Endothelial cell (in vitro differentiated cells): ENCODE data around the gene SUSD6. TPM values are rescaled to one million over a fixed set of nuclear protein-coding genes. Genes with fewer than 3 reads are reported as not detected.

Experiments used
- DNase-seq: peaks from one replicate; pipeline ENCODE4 v3.0.0; 2021; ENCODE audit warnings: low spot score
- H3K27ac Mint-ChIP-seq: one replicate; pipeline ENCODE4 v1.8.0; 2021; ENCODE audit warnings: mixed read lengths, inconsistent platforms; ENCODE audit not compliant: unreplicated experiment
- H3K27me3 Mint-ChIP-seq: one replicate; pipeline ENCODE4 v1.8.0; 2021; ENCODE audit warnings: mild to moderate bottlenecking, moderate library complexity, mixed read lengths, inconsistent platforms; ENCODE audit not compliant: unreplicated experiment
- H3K36me3 Mint-ChIP-seq: one replicate; pipeline ENCODE4 v1.8.0; 2021; ENCODE audit warnings: mild to moderate bottlenecking, low read depth, mixed read lengths, inconsistent platforms; ENCODE audit not compliant: unreplicated experiment
- H3K4me1 Mint-ChIP-seq: one replicate; pipeline ENCODE4 v1.8.0; 2021; ENCODE audit warnings: mild to moderate bottlenecking, mixed read lengths, inconsistent platforms; ENCODE audit not compliant: unreplicated experiment
- H3K4me3 Mint-ChIP-seq: one replicate; pipeline ENCODE4 v1.8.0; 2021; ENCODE audit warnings: mild to moderate bottlenecking, mixed read lengths, inconsistent platforms; ENCODE audit not compliant: unreplicated experiment
- H3K9me3 Mint-ChIP-seq: one replicate; pipeline ENCODE4 v1.8.0; 2021; ENCODE audit warnings: mixed read lengths, inconsistent platforms; ENCODE audit not compliant: unreplicated experiment
- total RNA-seq: library from RNA; stranded (reverse); fragmentation: NEBNext Ultra II Directional; extraction: Animal tissue kit (Norgen Biotek cat#: 25700); gene quantifications from one replicate; pipeline ENCODE4 v1.2.1, GENCODE V29; 2021; ENCODE audit not compliant: unreplicated experiment
- TF ChIP-seq, protein P1 (sequence below): fragments of 200-600 bp; sonication (generic); IDR thresholded peaks from one replicate; pipeline ENCODE4 v1.5.0; 2021; ENCODE audit warnings: antibody characterized with exemption; ENCODE audit not compliant: unreplicated experiment

Gene SUSD6
- total RNA-seq, 1 donor from 2014 or later = 71.5 TPM

DNA sequence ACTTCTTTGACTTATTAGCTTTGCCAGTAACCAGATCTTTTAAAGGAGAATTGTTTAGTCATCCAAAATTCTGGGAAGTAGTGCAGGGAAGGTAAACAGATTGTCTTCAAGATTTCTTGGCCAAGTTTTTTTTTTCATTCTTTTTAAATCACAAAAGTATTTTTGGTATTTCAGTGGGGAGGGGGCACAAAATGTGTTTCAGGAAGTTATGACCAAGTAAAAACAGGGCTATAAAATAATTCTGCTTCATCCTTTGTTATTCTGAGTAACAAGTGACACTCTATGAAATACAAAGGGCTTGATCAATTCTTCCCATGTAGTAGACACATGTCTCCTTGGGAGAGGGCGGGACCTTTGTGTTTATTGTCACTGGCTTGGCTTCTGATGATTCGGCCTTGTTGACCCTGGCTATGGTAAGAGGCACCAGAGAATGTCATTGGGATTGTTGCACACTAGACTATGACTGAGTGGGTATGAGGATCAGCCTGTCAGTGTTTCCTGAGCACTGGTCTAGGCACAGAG, 55.4 kb downstream of the SUSD6 start:
- DNase-seq = no peak
- Mint-ChIP-seq H3K27me3 (peaks cover 12% of the 10 kb centered on the region), H3K4me1 (peaks cover 74% of the 10 kb centered on the region), H3K4me3 (no peak overlapping the region), H3K36me3 (peaks cover 27% of the 10 kb centered on the region), H3K9me3 (no peaks in the 10 kb centered on the region), H3K27ac (peak overlapping the region; percentile 72)
- TF ChIP-seq, protein P1, sequence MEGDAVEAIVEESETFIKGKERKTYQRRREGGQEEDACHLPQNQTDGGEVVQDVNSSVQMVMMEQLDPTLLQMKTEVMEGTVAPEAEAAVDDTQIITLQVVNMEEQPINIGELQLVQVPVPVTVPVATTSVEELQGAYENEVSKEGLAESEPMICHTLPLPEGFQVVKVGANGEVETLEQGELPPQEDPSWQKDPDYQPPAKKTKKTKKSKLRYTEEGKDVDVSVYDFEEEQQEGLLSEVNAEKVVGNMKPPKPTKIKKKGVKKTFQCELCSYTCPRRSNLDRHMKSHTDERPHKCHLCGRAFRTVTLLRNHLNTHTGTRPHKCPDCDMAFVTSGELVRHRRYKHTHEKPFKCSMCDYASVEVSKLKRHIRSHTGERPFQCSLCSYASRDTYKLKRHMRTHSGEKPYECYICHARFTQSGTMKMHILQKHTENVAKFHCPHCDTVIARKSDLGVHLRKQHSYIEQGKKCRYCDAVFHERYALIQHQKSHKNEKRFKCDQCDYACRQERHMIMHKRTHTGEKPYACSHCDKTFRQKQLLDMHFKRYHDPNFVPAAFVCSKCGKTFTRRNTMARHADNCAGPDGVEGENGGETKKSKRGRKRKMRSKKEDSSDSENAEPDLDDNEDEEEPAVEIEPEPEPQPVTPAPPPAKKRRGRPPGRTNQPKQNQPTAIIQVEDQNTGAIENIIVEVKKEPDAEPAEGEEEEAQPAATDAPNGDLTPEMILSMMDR = no peak

DNA sequence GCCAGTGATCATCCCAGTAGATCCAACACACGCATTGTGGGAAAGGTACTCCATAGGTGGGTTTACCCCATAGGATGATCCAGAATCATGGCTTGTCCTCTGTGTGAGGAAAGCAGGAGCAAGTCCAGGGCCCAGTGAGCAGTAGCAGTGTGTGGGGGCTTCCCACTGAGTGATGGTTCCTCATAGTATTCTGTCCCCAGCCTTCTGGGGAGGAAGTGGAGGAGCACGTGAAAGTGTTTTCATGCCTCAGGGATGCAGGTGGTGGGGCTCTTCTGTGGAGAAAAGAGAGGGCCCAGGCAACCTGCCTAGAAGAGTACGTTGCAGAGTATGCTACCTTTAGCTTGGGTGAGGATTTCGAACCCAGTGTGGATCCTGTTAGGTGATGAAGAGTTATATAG, 56.5 kb downstream of the SUSD6 start:
- H3K4me1 Mint-ChIP-seq = peaks cover 75% of the 10 kb centered on the region

DNA sequence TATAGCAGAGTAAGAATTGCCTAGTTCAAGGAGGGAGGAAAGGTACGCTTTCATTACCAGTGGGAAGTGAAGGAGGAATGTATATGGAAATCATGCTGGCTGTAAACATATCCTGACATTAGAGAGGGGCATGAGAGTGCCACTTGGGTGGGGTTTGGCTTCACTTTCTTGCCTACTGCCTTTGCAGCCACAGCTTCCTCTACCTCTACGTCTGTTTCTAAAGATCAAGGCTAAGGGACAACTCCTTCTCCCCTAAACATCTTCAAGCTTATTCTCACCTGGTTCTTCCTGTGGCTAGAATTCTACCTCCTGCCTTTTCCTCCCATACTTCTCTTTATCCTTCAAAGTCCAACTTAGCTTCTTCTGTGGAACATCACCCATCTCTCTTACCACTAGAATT, 58.0 kb downstream of the SUSD6 start:
- no peak overlapping the region for H3K4me3 Mint-ChIP-seq
- TF ChIP-seq, protein P1 = no peak
- peaks cover 35% of the 10 kb centered on the region for H3K36me3 Mint-ChIP-seq
- H3K27ac Mint-ChIP-seq = no peak overlapping the region
- peaks cover 70% of the 10 kb centered on the region for H3K4me1 Mint-ChIP-seq
- H3K27me3 Mint-ChIP-seq = peaks cover 13% of the 10 kb centered on the region
- no peak for DNase-seq
- no peaks in the 10 kb centered on the region for H3K9me3 Mint-ChIP-seq

More for the DNA sequence above, 56.5 kb downstream of the SUSD6 start:
- Mint-ChIP-seq H3K9me3 (no peaks in the 10 kb centered on the region), H3K36me3 (peaks cover 32% of the 10 kb centered on the region), H3K27ac (no peak overlapping the region), H3K27me3 (peaks cover 12% of the 10 kb centered on the region), H3K4me3 (no peak overlapping the region)
- TF ChIP-seq, protein P1 = no peak
- no peak for DNase-seq

DNA sequence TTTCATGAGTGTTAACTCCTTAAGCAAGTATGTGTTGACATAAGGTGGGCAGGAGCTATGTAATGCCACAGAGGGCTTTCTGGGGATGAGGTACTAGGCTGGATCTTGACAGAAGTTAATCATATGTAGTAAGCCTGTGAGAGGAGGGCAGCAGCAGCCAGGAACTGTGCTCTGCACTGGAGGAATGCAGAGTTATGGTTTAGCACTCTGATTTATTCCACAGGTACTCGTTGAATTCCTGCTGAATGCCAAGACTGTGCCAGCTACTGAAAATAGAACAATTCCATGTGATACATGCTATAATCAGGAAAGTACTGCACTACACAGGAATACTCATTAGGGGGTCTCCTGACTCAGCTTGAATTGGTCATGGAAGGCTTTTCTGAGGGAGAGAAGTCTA, 58.7 kb downstream of the SUSD6 start:
- H3K4me3 Mint-ChIP-seq = peak overlapping the region; percentile 24
- peaks cover 37% of the 10 kb centered on the region for H3K36me3 Mint-ChIP-seq
- H3K27me3 Mint-ChIP-seq = peaks cover 13% of the 10 kb centered on the region
- H3K4me1 Mint-ChIP-seq = peaks cover 70% of the 10 kb centered on the region
- no peaks in the 10 kb centered on the region for H3K9me3 Mint-ChIP-seq
- peak overlapping the region; percentile 4 for H3K27ac Mint-ChIP-seq
- no peak for DNase-seq
- TF ChIP-seq, protein P1 = no peak

DNA sequence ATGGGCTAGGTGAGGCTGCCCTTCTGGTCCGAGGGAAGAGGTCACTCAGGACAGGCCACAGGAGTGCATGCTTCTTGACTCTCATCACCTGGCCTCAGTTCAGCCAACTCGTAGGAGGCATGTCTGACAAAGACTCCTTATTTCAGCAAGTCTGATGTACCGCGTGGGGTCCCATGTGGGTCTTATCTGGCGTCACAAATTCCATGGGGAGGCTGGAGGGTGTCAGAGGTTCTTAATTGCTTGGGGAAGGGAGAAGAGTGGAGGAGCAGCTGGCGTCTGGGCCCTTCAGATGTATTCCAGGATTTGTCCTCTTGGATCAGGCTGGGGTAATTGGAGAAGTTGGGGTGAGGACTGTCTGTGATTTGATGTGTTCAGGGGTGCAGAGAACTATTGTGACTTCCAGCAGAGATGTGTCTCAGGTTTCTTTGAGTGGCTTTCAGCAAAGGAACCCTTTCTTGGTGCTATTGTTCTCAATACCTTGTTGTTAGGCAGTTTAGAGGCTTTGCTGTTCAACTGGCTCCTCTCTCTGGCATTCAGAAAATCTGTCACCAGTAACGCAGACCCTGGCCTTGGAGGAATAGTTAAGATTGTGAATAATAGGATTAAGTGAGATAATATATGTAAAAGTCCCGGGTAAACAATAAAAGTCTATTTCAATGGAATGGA, 60.1 kb downstream of the SUSD6 start:
- no peak overlapping the region for H3K4me3 Mint-ChIP-seq
- H3K27me3 Mint-ChIP-seq = peaks cover 12% of the 10 kb centered on the region
- no peak for DNase-seq
- H3K4me1 Mint-ChIP-seq = peaks cover 67% of the 10 kb centered on the region
- peak overlapping the region; percentile 80 for H3K27ac Mint-ChIP-seq
- H3K9me3 Mint-ChIP-seq = no peaks in the 10 kb centered on the region
- H3K36me3 Mint-ChIP-seq = peaks cover 39% of the 10 kb centered on the region
- TF ChIP-seq, protein P1 = no peak
